GM21717 (cell line): ENCODE results near the gene CARMIL1.

Experiments used
- ATAC-seq: cut with Tn5 transposase; IDR thresholded peaks from one replicate; pipeline ENCODE4 v1.9.1; 2021; ENCODE audit warnings: mild to moderate bottlenecking, moderate library complexity; ENCODE audit not compliant: unreplicated experiment

The CARMIL1 gene

GRCh38 chr6:25332655-25333071 lies 53.5 kb downstream of the CARMIL1 start:
- ATAC-seq = no peak

- ATAC-seq = no peak
Observed at GRCh38 chr6:25333471-25333870, 54.3 kb downstream of the CARMIL1 start.

GRCh38 chr6:25334793-25335192 lies 55.6 kb downstream of the CARMIL1 start:
- no peak for ATAC-seq

GRCh38 chr6:25336996-25337395 lies 57.8 kb downstream of the CARMIL1 start:
- ATAC-seq = no peak

GRCh38 chr6:25337431-25337830 lies 58.3 kb downstream of the CARMIL1 start:
- no peak for ATAC-seq

- no peak for ATAC-seq
Observed at GRCh38 chr6:25340431-25341202, 61.4 kb downstream of the CARMIL1 start.

GRCh38 chr6:25341203-25341552 lies 62.0 kb downstream of the CARMIL1 start:
- no peak for ATAC-seq

GRCh38 chr6:25341923-25342619 lies 62.9 kb downstream of the CARMIL1 start:
- no peak for ATAC-seq

GRCh38 chr6:25342802-25343201 lies 63.6 kb downstream of the CARMIL1 start:
- no peak for ATAC-seq

GRCh38 chr6:25343984-25344383 lies 64.8 kb downstream of the CARMIL1 start:
- ATAC-seq = no peak

GRCh38 chr6:25344827-25345226 lies 65.7 kb downstream of the CARMIL1 start:
- no peak for ATAC-seq

GRCh38 chr6:25346064-25346463 lies 66.9 kb downstream of the CARMIL1 start:
- ATAC-seq = no peak

GRCh38 chr6:25350573-25350972 lies 71.4 kb downstream of the CARMIL1 start:
- ATAC-seq = no peak

- no peak for ATAC-seq
Observed at GRCh38 chr6:25351485-25351884, 72.3 kb downstream of the CARMIL1 start.

GRCh38 chr6:25352285-25352684 lies 73.1 kb downstream of the CARMIL1 start:
- ATAC-seq = no peak

GRCh38 chr6:25354078-25354932 lies 75.1 kb downstream of the CARMIL1 start:
- ATAC-seq = no peak

- ATAC-seq = no peak
Observed at GRCh38 chr6:25359191-25359861, 80.2 kb downstream of the CARMIL1 start.

- no peak for ATAC-seq
Observed at GRCh38 chr6:25359891-25360290, 80.7 kb downstream of the CARMIL1 start.

GRCh38 chr6:25360621-25361020 lies 81.4 kb downstream of the CARMIL1 start:
- no peak for ATAC-seq

GRCh38 chr6:25363427-25363826 lies 84.3 kb downstream of the CARMIL1 start:
- ATAC-seq = no peak

GRCh38 chr6:25365154-25365553 lies 86.0 kb downstream of the CARMIL1 start:
- no peak for ATAC-seq
